ENCODE measurements around the gene TMEM92.
A peak's percentile ranks its signal among the peaks of the same experiment; 100 is the strongest.
"Not testable (repeated sequence)": the region's sequence is repeated elsewhere in the genome, so short reads cannot be mapped to it uniquely, and the experiment has no call there.

The TMEM92 gene

DNA sequence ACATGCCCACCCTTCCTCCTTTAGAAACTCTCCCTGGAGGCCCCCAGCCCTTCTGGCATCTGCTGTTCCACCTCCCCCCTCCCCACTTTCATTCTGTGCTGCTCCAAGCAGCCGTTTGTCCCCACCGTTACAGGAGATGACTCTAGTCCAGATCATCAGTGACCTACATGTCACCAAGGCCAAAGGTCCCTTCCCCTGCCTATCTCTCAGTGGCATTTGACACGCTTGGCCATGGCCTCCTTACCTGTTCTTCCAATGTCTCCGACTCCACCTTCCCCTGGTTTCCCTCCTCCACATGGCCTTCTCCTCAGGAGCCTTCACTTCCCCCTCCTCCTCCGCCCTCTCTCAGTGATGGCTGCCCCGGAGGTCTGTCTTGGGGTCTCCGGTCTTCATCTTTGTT is 9.4 kb downstream of the TMEM92 start:
- Histone ChIP-seq H3K4me3 (no peak overlapping the region), H3K36me3 (no peaks in the 10 kb centered on the region), H3K9me3 (no peaks in the 10 kb centered on the region), H3K9ac (no peak overlapping the region), H3K27me3 (no peaks in the 10 kb centered on the region), H3K4me2 (no peak overlapping the region), H3K4me1 (peaks cover 38% of the 10 kb centered on the region), H4K20me1 (no peaks in the 10 kb centered on the region), H3K27ac (no peak overlapping the region)
- TF ChIP-seq Cebpa-rat (IDR thresholded peaks at IDR 0.05), result no peak

DNA sequence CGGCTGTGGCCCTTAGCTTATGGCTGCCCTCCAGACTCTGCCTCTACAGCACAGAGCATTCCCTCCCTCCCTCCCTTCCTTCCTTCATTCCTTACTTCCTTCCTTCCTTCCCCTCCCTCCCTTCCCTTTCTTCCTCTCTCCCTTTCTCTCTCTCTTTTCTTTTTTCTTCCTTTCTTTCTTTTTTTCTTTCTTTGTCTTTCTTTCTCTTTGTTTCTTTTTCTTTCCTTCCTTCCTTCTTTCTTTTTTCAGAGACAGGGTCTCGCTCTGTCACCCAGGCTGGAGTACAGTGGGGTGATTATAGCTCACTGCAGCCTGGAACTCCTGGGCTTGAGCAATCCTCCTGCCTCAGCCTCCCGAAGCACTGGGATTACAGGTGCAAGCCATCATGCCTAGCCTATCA is 11.7 kb downstream of the TMEM92 start:
- no peak for TF ChIP-seq Cebpa-rat (IDR thresholded peaks at IDR 0.05)

DNA sequence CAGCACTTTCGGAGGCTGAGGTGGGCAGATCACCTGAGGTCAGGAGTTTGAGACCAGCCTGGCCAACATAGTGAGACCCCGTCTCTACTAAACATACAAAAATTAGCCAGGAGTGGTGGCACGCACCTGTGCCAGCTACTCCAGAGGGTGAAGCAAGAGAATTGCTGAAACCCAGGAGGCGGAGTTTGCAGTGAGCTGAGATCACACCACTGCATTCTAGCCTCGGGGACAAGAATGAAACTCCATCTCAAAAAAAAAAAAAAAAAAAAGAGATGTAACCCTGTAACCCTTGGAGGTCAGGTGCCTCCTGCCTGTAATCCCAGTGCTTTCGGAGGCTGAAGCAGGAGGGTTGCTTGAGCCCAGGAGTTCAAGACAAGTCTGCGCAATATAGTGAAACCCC is 13.0 kb downstream of the TMEM92 start:
- not testable (repeated sequence) for H3K27ac ChIP-seq, H3K4me3 ChIP-seq, H4K20me1 ChIP-seq, H3K9ac ChIP-seq, H3K4me2 ChIP-seq, H3K9me3 ChIP-seq, H3K27me3 ChIP-seq, H3K36me3 ChIP-seq
- peaks cover 40% of the 10 kb centered on the region for H3K4me1 ChIP-seq

More for the DNA sequence above, 11.7 kb downstream of the TMEM92 start:
- H3K4me3 ChIP-seq, result no peak overlapping the region
- no peaks in the 10 kb centered on the region for H3K36me3 ChIP-seq
- no peaks in the 10 kb centered on the region for H4K20me1 ChIP-seq
- no peaks in the 10 kb centered on the region for H3K9me3 ChIP-seq
- H3K4me2 ChIP-seq, result peak overlapping the region; percentile 53
- H3K27ac ChIP-seq, result no peak overlapping the region
- no peaks in the 10 kb centered on the region for H3K27me3 ChIP-seq
- H3K9ac ChIP-seq, result no peak overlapping the region; the same call in 1 of the 2 replicates
- peaks cover 40% of the 10 kb centered on the region for H3K4me1 ChIP-seq

DNA sequence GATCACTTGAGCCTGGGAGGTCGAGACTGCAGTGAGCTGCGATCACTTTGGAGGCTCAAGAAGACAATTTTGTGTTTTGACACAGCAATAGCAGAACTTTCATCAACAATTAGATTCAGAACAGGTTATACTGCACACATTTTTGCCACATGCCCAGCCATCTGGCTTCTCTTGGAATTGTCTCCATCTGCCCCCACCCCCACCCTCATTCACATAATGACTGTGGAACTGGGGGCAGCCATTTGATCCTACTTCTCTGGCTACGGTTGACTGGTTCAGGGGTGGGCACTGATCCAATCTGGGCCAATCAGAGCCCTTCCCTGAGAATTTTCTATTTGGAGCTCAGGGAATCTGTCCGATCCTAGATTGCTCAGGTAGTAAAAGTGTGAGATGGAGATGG is 14.0 kb downstream of the TMEM92 start:
- Histone ChIP-seq H3K36me3 (no peaks in the 10 kb centered on the region), H3K4me3 (no peak overlapping the region), H3K9ac (no peak overlapping the region), H3K4me2 (no peak overlapping the region), H3K9me3 (no peaks in the 10 kb centered on the region), H4K20me1 (no peaks in the 10 kb centered on the region), H3K27me3 (no peaks in the 10 kb centered on the region), H3K4me1 (peaks cover 40% of the 10 kb centered on the region), H3K27ac (no peak overlapping the region)
- TF ChIP-seq Cebpa-rat (IDR thresholded peaks at IDR 0.05), result no peak

DNA sequence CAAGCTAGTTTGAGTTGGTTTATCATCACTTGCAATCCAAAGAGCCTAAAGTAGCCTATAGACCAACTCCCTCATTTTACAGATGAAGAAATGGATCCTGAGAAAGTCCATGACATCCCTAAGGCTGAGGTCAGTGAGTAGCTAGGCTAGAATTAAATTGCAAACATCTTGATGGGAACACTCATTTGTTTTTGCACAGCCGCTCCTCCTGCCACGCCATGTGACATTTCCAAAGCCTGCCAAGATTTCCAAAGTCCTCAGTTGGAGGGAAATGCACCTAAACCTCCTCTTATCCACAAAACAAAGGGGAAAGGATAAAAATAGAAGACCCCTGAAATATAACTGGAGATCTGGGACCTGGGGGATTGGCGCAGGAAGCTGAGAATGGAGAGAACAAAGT is 15.0 kb downstream of the TMEM92 start:
- Histone ChIP-seq H3K27ac (no peak overlapping the region), H3K27me3 (no peaks in the 10 kb centered on the region; the same call in 1 of the 2 replicates), H3K4me3 (no peak overlapping the region), H3K4me2 (peak overlapping the region; percentile 56), H4K20me1 (no peaks in the 10 kb centered on the region), H3K9me3 (no peaks in the 10 kb centered on the region), H3K9ac (no peak overlapping the region), H3K4me1 (peaks cover 40% of the 10 kb centered on the region), H3K36me3 (no peaks in the 10 kb centered on the region)
- no peak for TF ChIP-seq Cebpa-rat (IDR thresholded peaks at IDR 0.05)

DNA sequence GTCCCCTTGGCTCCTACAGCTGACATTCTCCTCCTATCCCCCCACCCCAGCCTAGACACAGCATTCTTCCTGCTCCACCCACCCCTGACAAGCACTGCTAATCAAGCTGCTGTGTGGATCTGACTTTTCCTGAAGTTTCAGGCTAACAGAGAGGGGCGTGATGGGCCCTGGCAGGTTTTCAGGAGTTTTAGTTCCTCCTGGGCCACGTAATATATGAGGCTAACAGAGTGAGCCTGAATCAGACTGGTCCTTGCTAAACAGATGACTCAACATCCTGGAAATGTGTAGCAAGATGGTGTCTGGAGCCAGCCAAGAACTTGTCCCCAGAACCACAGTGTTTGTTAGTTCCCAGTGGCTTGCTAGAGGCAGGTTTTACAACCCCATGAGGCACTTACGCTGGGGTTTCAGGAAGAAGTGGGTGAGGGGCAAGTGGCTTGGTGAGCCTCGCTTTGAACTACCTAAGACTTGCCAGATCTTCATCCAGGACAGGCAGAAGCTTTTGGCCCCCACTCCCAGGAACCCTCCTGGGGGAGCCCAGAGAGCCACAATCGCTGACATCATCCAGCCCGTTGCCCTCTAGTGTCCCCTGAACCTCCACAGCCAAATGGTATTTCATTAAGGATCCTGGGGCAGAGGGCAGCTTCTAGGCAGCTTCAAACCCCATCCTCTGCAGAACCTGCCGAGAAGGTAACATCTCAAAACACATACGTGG is 15.9 kb downstream of the TMEM92 start:
- Histone ChIP-seq H4K20me1 (no peaks in the 10 kb centered on the region), H3K36me3 (no peaks in the 10 kb centered on the region), H3K4me1 (peaks cover 38% of the 10 kb centered on the region), H3K9me3 (no peaks in the 10 kb centered on the region), H3K4me3 (no peak overlapping the region), H3K4me2 (peak overlapping the region; percentile 56), H3K9ac (no peak overlapping the region), H3K27me3 (no peaks in the 10 kb centered on the region; the same call in 1 of the 2 replicates), H3K27ac (no peak overlapping the region)
- TF ChIP-seq Cebpa-rat (IDR thresholded peaks at IDR 0.05), result no peak

DNA sequence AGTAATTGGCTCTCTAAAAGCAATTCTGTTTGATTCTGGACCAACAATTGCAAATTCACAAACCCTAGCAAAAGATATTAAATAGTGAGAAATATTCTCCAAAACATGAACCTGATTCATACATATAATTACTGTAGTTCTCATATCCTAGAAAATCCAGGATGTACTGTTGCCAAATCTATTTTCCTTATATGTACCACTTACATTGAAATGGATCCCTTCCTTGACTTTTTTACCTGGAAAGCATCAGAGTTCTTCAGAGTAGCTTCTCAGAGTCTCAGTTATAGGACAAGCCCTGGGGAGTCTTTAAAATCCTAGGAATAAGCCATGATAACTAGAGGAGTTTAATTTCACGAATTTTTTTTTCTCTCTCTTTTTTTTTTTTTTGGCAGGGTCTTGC is 16.7 kb downstream of the TMEM92 start:
- H3K4me2 ChIP-seq, result no peak overlapping the region
- no peak overlapping the region for H3K27ac ChIP-seq
- H4K20me1 ChIP-seq, result no peaks in the 10 kb centered on the region
- H3K4me3 ChIP-seq, result no peak overlapping the region
- H3K27me3 ChIP-seq, result no peaks in the 10 kb centered on the region; the same call in 1 of the 2 replicates
- H3K4me1 ChIP-seq, result peaks cover 32% of the 10 kb centered on the region
- TF ChIP-seq Cebpa-rat (IDR thresholded peaks at IDR 0.05), result no peak
- no peaks in the 10 kb centered on the region for H3K36me3 ChIP-seq
- H3K9ac ChIP-seq, result no peak overlapping the region
- no peaks in the 10 kb centered on the region for H3K9me3 ChIP-seq

DNA sequence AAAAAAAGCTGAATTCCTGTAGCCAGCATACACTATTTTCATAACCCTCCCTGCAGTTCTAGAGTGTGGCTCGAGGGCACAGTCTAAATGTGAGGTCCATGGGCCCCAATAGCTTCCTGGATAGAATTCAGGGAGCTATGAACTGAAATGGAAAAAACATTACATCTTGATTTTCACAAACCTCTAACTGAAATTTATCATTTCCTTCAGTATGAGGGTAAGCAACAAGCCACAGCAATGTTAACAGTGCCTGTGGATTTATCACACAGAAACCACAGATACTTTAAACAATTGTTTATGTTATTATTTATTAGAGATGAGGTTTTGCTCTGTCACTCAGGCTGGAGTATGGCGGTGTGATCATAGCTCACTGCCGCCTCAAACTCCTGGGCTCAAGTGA is 18.2 kb downstream of the TMEM92 start:
- H3K4me2 ChIP-seq, result no peak overlapping the region
- H3K9me3 ChIP-seq, result no peaks in the 10 kb centered on the region
- no peaks in the 10 kb centered on the region for H3K36me3 ChIP-seq
- no peaks in the 10 kb centered on the region for H4K20me1 ChIP-seq
- H3K27ac ChIP-seq, result no peak overlapping the region
- H3K4me1 ChIP-seq, result peaks cover 23% of the 10 kb centered on the region
- H3K27me3 ChIP-seq, result no peaks in the 10 kb centered on the region; the same call in 1 of the 2 replicates
- H3K4me3 ChIP-seq, result no peak overlapping the region
- no peak overlapping the region for H3K9ac ChIP-seq
- TF ChIP-seq Cebpa-rat (IDR thresholded peaks at IDR 0.05), result no peak

DNA sequence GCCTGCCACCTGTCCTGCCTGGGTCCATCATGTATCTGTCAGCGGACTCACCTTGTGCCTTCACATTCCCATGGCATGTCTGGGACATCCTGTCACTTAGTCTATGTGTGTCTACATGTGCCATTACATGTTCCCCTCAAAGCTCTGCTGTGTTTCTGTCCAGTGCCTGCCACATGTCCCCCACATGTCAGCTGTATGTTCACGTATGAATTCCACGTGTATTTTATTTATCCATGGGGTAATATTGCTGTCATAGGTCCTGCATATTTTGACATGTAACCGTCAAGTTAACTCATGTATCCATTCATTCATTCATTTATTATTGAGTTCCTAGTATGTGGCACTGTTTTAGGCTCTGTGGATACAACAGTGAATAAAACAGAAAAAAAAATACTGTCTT is 20.8 kb downstream of the TMEM92 start:
- no peak overlapping the region for H3K4me3 ChIP-seq
- no peaks in the 10 kb centered on the region; the same call in 1 of the 2 replicates for H3K27me3 ChIP-seq
- 0 out of 2 replicates have a peak overlapping the region, but pooled peaks have one; percentile 10 for H3K9ac ChIP-seq
- H3K9me3 ChIP-seq, result no peaks in the 10 kb centered on the region
- H3K4me2 ChIP-seq, result no peak overlapping the region
- H3K27ac ChIP-seq, result no peak overlapping the region
- no peaks in the 10 kb centered on the region for H3K36me3 ChIP-seq
- TF ChIP-seq Cebpa-rat (IDR thresholded peaks at IDR 0.05), result no peak
- no peaks in the 10 kb centered on the region for H4K20me1 ChIP-seq
- H3K4me1 ChIP-seq, result peaks cover 9% of the 10 kb centered on the region

DNA sequence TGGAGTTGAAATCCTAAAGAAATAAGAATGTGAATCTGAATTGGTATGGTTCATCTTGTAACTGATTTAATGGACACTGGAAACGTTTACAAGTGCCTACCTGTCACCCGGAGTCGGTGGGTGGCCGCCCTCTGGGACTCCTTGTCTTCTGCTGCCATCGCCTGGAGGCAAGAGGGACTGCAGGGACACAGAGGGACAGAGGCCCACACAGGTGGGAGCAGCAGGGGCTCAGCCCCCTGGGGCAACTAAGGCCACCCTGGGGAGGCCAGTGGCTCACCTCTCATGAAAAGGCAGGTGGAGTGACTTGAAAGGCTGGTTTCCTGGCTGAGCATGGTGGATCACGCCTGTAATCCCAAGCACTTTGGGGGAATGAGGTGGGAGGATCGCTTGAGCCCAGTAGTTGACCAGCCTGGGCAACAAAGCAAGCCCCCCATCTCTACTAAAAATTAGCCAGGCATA is 23.2 kb downstream of the TMEM92 start:
- H3K4me1 ChIP-seq, result peaks cover 14% of the 10 kb centered on the region; the same call in 1 of the 2 replicates
- no peaks in the 10 kb centered on the region; the same call in 1 of the 2 replicates for H3K27me3 ChIP-seq
- no peak overlapping the region for H3K4me3 ChIP-seq
- TF ChIP-seq Cebpa-rat (IDR thresholded peaks at IDR 0.05), result no peak
- H3K36me3 ChIP-seq, result no peaks in the 10 kb centered on the region
- H3K9ac ChIP-seq, result no peak overlapping the region
- H3K27ac ChIP-seq, result no peak overlapping the region
- no peaks in the 10 kb centered on the region for H4K20me1 ChIP-seq
- H3K4me2 ChIP-seq, result no peak overlapping the region
- H3K9me3 ChIP-seq, result no peaks in the 10 kb centered on the region
